Suprapubic skin (tissue), 3 donors: ENCODE measurements around the gene CDH4.

Experiments used
- POLR2A ChIP-seq, 2 donors: fragments of 450-650 bp; IDR thresholded peaks; one replicate each; pipeline ENCODE4 v1.6.1; 2017; ENCODE audit warnings: antibody characterized with exemption in 2 of 2, mild to moderate bottlenecking in 2 of 2, moderate library complexity in 2 of 2
- TF ChIP-seq, protein P1 (sequence below), 2 donors: fragments of 200-600 bp in 1 of 2; fragments of 450-650 bp in 1 of 2; sonication (generic) in 1 of 2; IDR thresholded peaks; one replicate each; pipeline ENCODE4 v1.5.1; 2016 to 2019; ENCODE audit warnings: antibody characterized with exemption in 2 of 2, mild to moderate bottlenecking in 1 of 2, moderate library complexity in 1 of 2

- TF ChIP-seq, protein P1, sequence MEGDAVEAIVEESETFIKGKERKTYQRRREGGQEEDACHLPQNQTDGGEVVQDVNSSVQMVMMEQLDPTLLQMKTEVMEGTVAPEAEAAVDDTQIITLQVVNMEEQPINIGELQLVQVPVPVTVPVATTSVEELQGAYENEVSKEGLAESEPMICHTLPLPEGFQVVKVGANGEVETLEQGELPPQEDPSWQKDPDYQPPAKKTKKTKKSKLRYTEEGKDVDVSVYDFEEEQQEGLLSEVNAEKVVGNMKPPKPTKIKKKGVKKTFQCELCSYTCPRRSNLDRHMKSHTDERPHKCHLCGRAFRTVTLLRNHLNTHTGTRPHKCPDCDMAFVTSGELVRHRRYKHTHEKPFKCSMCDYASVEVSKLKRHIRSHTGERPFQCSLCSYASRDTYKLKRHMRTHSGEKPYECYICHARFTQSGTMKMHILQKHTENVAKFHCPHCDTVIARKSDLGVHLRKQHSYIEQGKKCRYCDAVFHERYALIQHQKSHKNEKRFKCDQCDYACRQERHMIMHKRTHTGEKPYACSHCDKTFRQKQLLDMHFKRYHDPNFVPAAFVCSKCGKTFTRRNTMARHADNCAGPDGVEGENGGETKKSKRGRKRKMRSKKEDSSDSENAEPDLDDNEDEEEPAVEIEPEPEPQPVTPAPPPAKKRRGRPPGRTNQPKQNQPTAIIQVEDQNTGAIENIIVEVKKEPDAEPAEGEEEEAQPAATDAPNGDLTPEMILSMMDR (IDR thresholded peaks at IDR 0.05) = no peak
- TF ChIP-seq POLR2A (IDR thresholded peaks at IDR 0.05) = no peak
Observed at GRCh38 chr20:61478611-61479305, 226.7 kb downstream of the CDH4 start.
